ENCODE results near the gene RHOXF1. TPM values are rescaled to one million over a fixed set of nuclear protein-coding genes. Genes with fewer than 3 reads are reported as not detected.
"Not testable (repeated sequence)": the region's sequence is repeated elsewhere in the genome, so short reads cannot be mapped to it uniquely, and the experiment has no call there.

RHOXF1 gene
- total RNA-seq, 1 experiment from 2014 or later: not detected

GRCh38 chrX:120104707-120105106 is 11.0 kb downstream of the RHOXF1 start:
- DNase-seq (ENCODE audit: low read depth, low spot score); in situ Hi-C loops (cut with HindIII; ENCODE audit: low pct_unique_long_range_greater_than_20kb, low sequenced_read_pairs): not testable (repeated sequence)

GRCh38 chrX:120101057-120101456 is 14.7 kb downstream of the RHOXF1 start:
- in situ Hi-C loops (cut with HindIII; ENCODE audit: low pct_unique_long_range_greater_than_20kb, low sequenced_read_pairs); DNase-seq (ENCODE audit: low read depth, low spot score): not testable (repeated sequence)

- DNase-seq (ENCODE audit: low read depth, low spot score): no peak
- in situ Hi-C loops (cut with HindIII; ENCODE audit: low pct_unique_long_range_greater_than_20kb, low sequenced_read_pairs): no loop called here
Measured at GRCh38 chrX:120090208-120090607, 25.5 kb downstream of the RHOXF1 start.

GRCh38 chrX:120087289-120088017 is 28.3 kb downstream of the RHOXF1 start:
- no peak for DNase-seq (ENCODE audit: low read depth, low spot score)
- in situ Hi-C loops (cut with HindIII; ENCODE audit: low pct_unique_long_range_greater_than_20kb, low sequenced_read_pairs): no loop called here

- in situ Hi-C loops (cut with HindIII; ENCODE audit: low pct_unique_long_range_greater_than_20kb, low sequenced_read_pairs): not testable (repeated sequence)
Measured at GRCh38 chrX:120085553-120086185, 30.0 kb downstream of the RHOXF1 start.

GRCh38 chrX:120077590-120077989 is 38.1 kb downstream of the RHOXF1 start, which contains the start of gene RHOXF2B:
RHOXF2B (minus strand) TSS chrX:120077690; CDS start chrX:120077552, 138 bp downstream.
- in situ Hi-C loops (cut with HindIII; ENCODE audit: low pct_unique_long_range_greater_than_20kb, low sequenced_read_pairs); DNase-seq (ENCODE audit: low read depth, low spot score): not testable (repeated sequence)

More at GRCh38 chrX:120085553-120086185, 30.0 kb downstream of the RHOXF1 start:
- DNase-seq (ENCODE audit: low read depth, low spot score): not testable (repeated sequence)

GRCh38 chrX:120066169-120066568 is 49.5 kb downstream of the RHOXF1 start:
- DNase-seq (ENCODE audit: low read depth, low spot score); in situ Hi-C loops (cut with HindIII; ENCODE audit: low pct_unique_long_range_greater_than_20kb, low sequenced_read_pairs): not testable (repeated sequence)

Other genes with a start within 250 kb of the RHOXF1 start
- gene RNF113A, start 244.2 kb downstream of the RHOXF1 start, total RNA-seq (2014; rRNA removed; shearing (Covaris generic)): 25.7 and 27.0 TPM in 2 replicates
- gene NDUFA1, start 244.1 kb downstream of the RHOXF1 start, total RNA-seq (2014; rRNA removed; shearing (Covaris generic)): 153 and 162 TPM in 2 replicates
- not detected in 2 replicates for gene AKAP14, start 220.0 kb downstream of the RHOXF1 start, total RNA-seq (2014; rRNA removed; shearing (Covaris generic))
- 4.7 and 5.5 TPM in 2 replicates for gene NKAP, start 172.2 kb downstream of the RHOXF1 start, total RNA-seq (2014; rRNA removed; shearing (Covaris generic))
- not detected in 2 replicates for gene RHOXF2B, start 38.2 kb downstream of the RHOXF1 start, total RNA-seq (2014; rRNA removed; shearing (Covaris generic))
- gene RHOXF2, start 42.7 kb upstream of the RHOXF1 start, total RNA-seq (2014; rRNA removed; shearing (Covaris generic)): not detected in 2 replicates
- gene ZBTB33, start 134.9 kb upstream of the RHOXF1 start, total RNA-seq (2014; rRNA removed; shearing (Covaris generic)): 47.9 and 49.1 TPM in 2 replicates
- 27.2 and 28.1 TPM in 2 replicates for gene TMEM255A, start 195.5 kb upstream of the RHOXF1 start, total RNA-seq (2014; rRNA removed; shearing (Covaris generic))
- not detected in 2 replicates for gene ATP1B4, start 246.2 kb upstream of the RHOXF1 start, total RNA-seq (2014; rRNA removed; shearing (Covaris generic))